B cell (primary cell): ENCODE results near the gene YJU2. TPM values are rescaled to one million over a fixed set of nuclear protein-coding genes. Genes with fewer than 3 reads are reported as not detected.

Source experiments
- ATAC-seq: fragments of 200-7000 bp; cut with Tn5 transposase; one replicate; pipeline ENCODE4 v1.10.0; 2021; ENCODE audit warnings: low read depth, mild to moderate bottlenecking, moderate number of reproducible peaks, moderate library complexity
- CTCF ChIA-PET: fragments of 350-600 bp; sonication (Branson Sonifier 250); formaldehyde crosslinking; loops from one replicate; lab custom pipeline; 2021; ENCODE audit warnings: antibody characterized with exemption, inconsistent platforms; lab: Charles Lee
- POLR2A ChIA-PET: fragments of 350-600 bp; sonication (Branson Sonifier 250); formaldehyde crosslinking; loops from one replicate; lab custom pipeline; 2021; ENCODE audit warnings: antibody characterized with exemption; lab: Charles Lee
- DNase-seq: peaks from one replicate; pipeline ENCODE4 v3.0.0; 2013
- H2AFZ ChIP-seq: 2 replicates; pipeline ENCODE4 v1.6.1; 2012; ENCODE audit warnings: mild to moderate bottlenecking, low read depth, low read length; ENCODE audit not compliant: insufficient read depth, poor library complexity, severe bottlenecking
- H3K27ac ChIP-seq, 2 donors: 1 replicate in 1 of 2; 2 replicates in 1 of 2; pipeline ENCODE4 v1.5.1; 2012 to 2013; ENCODE audit warnings: low read length in 2 of 2, mild to moderate bottlenecking in 2 of 2, moderate library complexity in 1 of 2
- H3K27me3 ChIP-seq, 4 experiments: fragments of 200-600 bp in 1 of 4; sonication (generic) in 1 of 4; replicated peaks in 1 of 4; 1 replicate in 2 of 4; 2 replicates in 2 of 4; pipeline versions ENCODE4 v1.6.1 to v1.7.0; 2013 to 2016; ENCODE audit warnings: low read length in 3 of 4, mild to moderate bottlenecking in 2 of 4, mixed read lengths in 1 of 4, moderate library complexity in 1 of 4; ENCODE audit not compliant: insufficient read depth in 4 of 4, control insufficient read depth in 3 of 4; ENCODE audit errors: control extremely low read depth in 1 of 4
- H3K36me3 ChIP-seq, 2 experiments: replicated peaks in 1 of 2; 1 replicate in 1 of 2; 2 replicates in 1 of 2; pipeline versions ENCODE4 v1.6.1 to v1.7.1; 2013; ENCODE audit warnings: low read length in 1 of 2; ENCODE audit not compliant: insufficient read depth in 2 of 2, control insufficient read depth in 1 of 2; ENCODE audit errors: control extremely low read depth in 1 of 2, extremely low read depth in 1 of 2
- H3K4me1 ChIP-seq, 2 donors: fragments of 200-600 bp in 1 of 2; sonication (generic) in 1 of 2; 1 replicate in 1 of 2; 2 replicates in 1 of 2; pipeline versions ENCODE4 v1.5.1 to v1.6.1; 2013 to 2017; ENCODE audit warnings: low read length in 2 of 2; ENCODE audit not compliant: control insufficient read depth in 2 of 2, insufficient read depth in 2 of 2
- H3K4me2 ChIP-seq: replicated peaks from 2 replicates; pipeline ENCODE3; 2012; ENCODE audit warnings: mild to moderate bottlenecking, low read depth, low read length; ENCODE audit not compliant: poor library complexity, severe bottlenecking
- H3K4me3 ChIP-seq, 5 experiments: fragments of 200-600 bp in 1 of 5; sonication (generic) in 1 of 5; 1 replicate in 3 of 5; 2 replicates in 2 of 5; pipeline versions ENCODE4 v1.5.1 to v1.7.0; 2011 to 2016; ENCODE audit warnings: low read length in 4 of 5, mild to moderate bottlenecking in 4 of 5, low read depth in 2 of 5, control low read depth in 1 of 5, moderate library complexity in 1 of 5; ENCODE audit not compliant: insufficient read depth in 1 of 5; ENCODE audit errors: control extremely low read depth in 1 of 5, extremely low read depth in 1 of 5
- H3K79me2 ChIP-seq: fragments of 200-600 bp; sonication (generic); one replicate; pipeline ENCODE4 v1.6.0; 2016; ENCODE audit warnings: low read length; ENCODE audit not compliant: control insufficient read depth, insufficient read depth
- H3K9ac ChIP-seq: fragments of 200-600 bp; sonication (generic); 2 replicates; pipeline ENCODE4 v1.6.1; 2017; ENCODE audit warnings: mild to moderate bottlenecking, low read length, moderate library complexity
- H3K9me3 ChIP-seq, 3 donors: one replicate each; pipeline versions ENCODE4 v1.6.1 to v1.7.1; 2013; ENCODE audit warnings: low read length in 2 of 3; ENCODE audit not compliant: control insufficient read depth in 2 of 3, insufficient read depth in 1 of 3; ENCODE audit errors: control extremely low read depth in 1 of 3
- H4K20me1 ChIP-seq: 2 replicates; pipeline ENCODE4 v1.6.0; 2012; ENCODE audit warnings: mild to moderate bottlenecking, low read length; ENCODE audit not compliant: insufficient read depth, control insufficient read depth, poor library complexity, severe bottlenecking
- H3K27ac Mint-ChIP-seq: one replicate; pipeline ENCODE4 v1.8.0; 2021; ENCODE audit warnings: mixed read lengths
- H3K27me3 Mint-ChIP-seq: one replicate; pipeline ENCODE4 v1.8.0; 2021; ENCODE audit warnings: mixed read lengths
- H3K4me1 Mint-ChIP-seq: one replicate; pipeline ENCODE4 v1.8.0; 2021; ENCODE audit warnings: mixed read lengths
- H3K4me3 Mint-ChIP-seq: one replicate; pipeline ENCODE4 v1.8.0; 2021; ENCODE audit warnings: mixed read lengths
- H3K9me3 Mint-ChIP-seq: one replicate; pipeline ENCODE4 v1.8.0; 2022; ENCODE audit warnings: mixed read lengths; ENCODE audit not compliant: insufficient read depth
- CTCF ChIP-seq: fragments of 200-600 bp; IDR thresholded peaks from one replicate; pipeline ENCODE4 v1.8.0; 2022; ENCODE audit warnings: antibody characterized with exemption, mild to moderate bottlenecking
- EZH2 ChIP-seq: IDR thresholded peaks from 2 replicates; pipeline ENCODE4 v1.6.1; 2012; ENCODE audit warnings: borderline replicate concordance, low read depth, mild to moderate bottlenecking, moderate library complexity, low read length; ENCODE audit not compliant: insufficient read depth, poor library complexity, severe bottlenecking
- WGBS: methylation state at CpG from one replicate; pipeline ENCODE4 v1.1.5; 2013; ENCODE audit warnings: missing lambda C conversion rate; ENCODE audit not compliant: insufficient coverage; 5-methylcytosine and 5-hydroxymethylcytosine counted together
- intact Hi-C: fragments of 100-400 bp; cut with micrococcal nuclease; formaldehyde crosslinking; loops from one replicate; pipeline ENCODE4 v1.10.0; 2022
- polyA plus RNA-seq: library from polyadenylated mRNA; depleted of rRNA; stranded (reverse); fragments of >200 nt; gene quantifications from 2 replicates; pipeline ENCODE4 v1.2.3, GENCODE V29; 2012
- total RNA-seq, 2 donors: library from RNA; stranded (reverse); fragments of 120-200 nt in 1 of 2; gene quantifications; 1 replicate in 1 of 2; 2 replicates in 1 of 2; pipeline versions ENCODE4 v1.2.3 to v1.2.4, GENCODE V29; 2013 to 2022

Gene YJU2
- total and polyA plus RNA-seq, 2 donors (not counting 1 experiment from before 2014, with no cell fraction given) = 40.3 to 45.7 TPM

DNA sequence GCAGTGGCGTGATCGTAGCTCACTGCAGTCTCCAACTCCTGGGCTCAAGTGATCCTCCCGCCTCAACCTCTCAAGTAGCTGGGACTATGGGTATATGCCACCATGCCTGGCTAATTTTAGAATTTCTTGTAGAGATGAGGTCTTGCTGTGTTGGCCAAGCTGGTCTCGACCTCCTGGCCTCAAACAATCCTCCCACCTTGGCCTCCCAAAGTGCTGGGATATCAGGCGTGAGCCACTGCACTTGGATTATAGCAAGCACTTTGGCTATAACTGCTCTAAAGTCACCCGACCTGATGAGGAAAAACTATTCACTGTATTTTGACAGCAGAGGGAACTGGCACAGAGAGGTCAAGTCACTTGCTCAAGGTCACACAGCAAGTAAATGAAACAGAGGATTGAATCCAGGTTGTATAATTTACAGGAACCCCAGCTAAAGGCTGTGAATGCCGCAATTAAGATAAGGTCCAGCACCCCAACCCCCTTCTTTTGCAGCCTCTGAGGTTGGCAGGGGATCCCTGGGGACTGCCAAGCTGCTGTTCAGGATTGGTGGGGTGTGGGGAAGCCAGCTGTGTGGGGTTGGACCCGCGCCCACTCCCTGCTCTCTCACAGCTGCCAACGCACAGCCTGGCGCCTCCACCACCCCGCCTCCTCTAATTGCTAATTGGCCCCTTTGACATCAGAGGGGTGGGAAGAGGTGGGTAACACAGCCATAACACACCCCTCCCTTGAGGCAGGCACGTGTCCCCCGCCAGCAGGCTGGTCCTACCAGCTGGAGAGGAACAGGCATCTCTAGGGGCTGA lies 49.3 kb downstream of the YJU2 start:
- no peaks in the 10 kb centered on the region for H3K4me1 ChIP-seq
- H3K27me3 ChIP-seq = peaks cover 0 to 14% (median 0%) of the 10 kb centered on the region in 4 experiments
- H3K9ac ChIP-seq = no peak overlapping the region
- CTCF ChIA-PET = interaction anchor here (1.1 kb wide), 1 partner anchor 30 kb away, joined by 3 read pairs; no protein-coding TSS in a partner anchor
- H2AFZ ChIP-seq = no peak overlapping the region
- DNase-seq (no peak), ATAC-seq (no peak)
- H3K79me2 ChIP-seq = no peaks in the 10 kb centered on the region
- no peak overlapping the region for H3K27ac ChIP-seq
- Mint-ChIP-seq H3K27ac (no peak overlapping the region), H3K9me3 (no peaks in the 10 kb centered on the region), H3K4me1 (no peaks in the 10 kb centered on the region), H3K4me3 (no peak overlapping the region), H3K27me3 (peaks cover 6% of the 10 kb centered on the region)
- intact Hi-C loops = no loop called here
- TF ChIP-seq CTCF (no peak), EZH2 (no peak)
- POLR2A ChIA-PET = no interaction called here
- H3K36me3 ChIP-seq = no peaks in the 10 kb centered on the region
- H4K20me1 ChIP-seq = no peaks in the 10 kb centered on the region
- 72% methylated on average over 6 of the region's 14 CpGs for WGBS
- H3K4me2 ChIP-seq = no peak overlapping the region
- H3K9me3 ChIP-seq = no peaks in the 10 kb centered on the region
- no peak overlapping the region for H3K4me3 ChIP-seq
